HepG2 (cell line): ENCODE measurements around the gene SLC12A3. TPM values are rescaled to one million over a fixed set of nuclear protein-coding genes. Genes with fewer than 3 reads are reported as not detected.

Experiments
- DPF2 ChIP-seq: sonication (generic); formaldehyde crosslinking; IDR thresholded peaks from 2 replicates; pipeline ENCODE4 v1.4.0; 2020; ENCODE audit warnings: mild to moderate bottlenecking, low read depth, missing genetic modification reagents, borderline replicate concordance
- GPN1 ChIP-seq: sonication (generic); formaldehyde crosslinking; IDR thresholded peaks from 2 replicates; pipeline ENCODE4 v1.5.1; 2020; ENCODE audit warnings: missing genetic modification reagents, borderline replicate concordance
- IKZF4 ChIP-seq: sonication (generic); formaldehyde crosslinking; IDR thresholded peaks from 2 replicates; pipeline ENCODE4 v1.5.1; 2020; ENCODE audit warnings: borderline replicate concordance, mild to moderate bottlenecking, low read depth, missing genetic modification reagents; ENCODE audit errors: not compliant biosample characterization
- KDM5B ChIP-seq: sonication (generic); formaldehyde crosslinking; IDR thresholded peaks from 2 replicates; pipeline ENCODE4 v1.4.0; 2020; ENCODE audit warnings: missing genetic modification reagents, mild to moderate bottlenecking, borderline replicate concordance
- MEF2D ChIP-seq: sonication (generic); formaldehyde crosslinking; IDR thresholded peaks from 2 replicates; pipeline ENCODE4 v1.5.1; 2020; ENCODE audit warnings: mild to moderate bottlenecking, missing genetic modification reagents
- RXRB ChIP-seq: IDR thresholded peaks from 2 replicates; pipeline ENCODE4 v1.6.1; 2016; ENCODE audit warnings: borderline replicate concordance, missing genetic modification reagents, missing compliant biosample characterization
- STAT5B ChIP-seq: sonication (generic); formaldehyde crosslinking; IDR thresholded peaks from 2 replicates; pipeline ENCODE4 v1.4.0; 2020; ENCODE audit warnings: missing genetic modification reagents
- TAF1 ChIP-seq: sonication (generic); formaldehyde crosslinking; IDR thresholded peaks from 2 replicates; pipeline ENCODE4 v1.4.0; 2020; ENCODE audit warnings: missing genetic modification reagents
- ZNF335 ChIP-seq: sonication (generic); formaldehyde crosslinking; IDR thresholded peaks from 2 replicates; pipeline ENCODE4 v1.4.0; 2020; ENCODE audit warnings: missing genetic modification reagents
- ZNF781 ChIP-seq: sonication (generic); formaldehyde crosslinking; IDR thresholded peaks from 2 replicates; pipeline ENCODE4 v1.5.1; 2020; ENCODE audit warnings: borderline replicate concordance, mild to moderate bottlenecking, missing genetic modification reagents; ENCODE audit errors: not compliant biosample characterization
- polyA plus RNA-seq, 8 experiments: library from polyadenylated mRNA; depleted of rRNA in 3 of 8; stranded (reverse) in 7 of 8; unstranded in 1 of 8; fragments of >200 nt; fragmentation: Illumina TruSeq in 4 of 8; extraction: Trizol in 4 of 8; gene quantifications; 2 replicates each; pipeline versions ENCODE4 v1.2.1 to v1.2.3, GENCODE V29; 2011 to 2016; ENCODE audit warnings: low read depth in 4 of 8, missing spikeins in 1 of 8, mixed read lengths in 1 of 8; ENCODE audit not compliant: insufficient read depth in 1 of 8
- total RNA-seq, 5 experiments: library from RNA; depleted of rRNA; stranded (reverse); fragments of >200 nt; fragmentation: Illumina TruSeq; extraction: Trizol; gene quantifications; 2 replicates each; pipeline ENCODE4 v1.2.3, GENCODE V29; 2016; ENCODE audit warnings: low read depth in 1 of 5
- TF ChIP-seq, protein P1 (sequence below): sonication (generic); formaldehyde crosslinking; IDR thresholded peaks from 2 replicates; pipeline ENCODE4 v1.4.0; 2020; ENCODE audit warnings: mild to moderate bottlenecking, missing genetic modification reagents
- TF ChIP-seq, protein P2 (sequence below): sonication (generic); formaldehyde crosslinking; IDR thresholded peaks from 2 replicates; pipeline ENCODE4 v1.5.1; 2020; ENCODE audit warnings: missing genetic modification reagents, mild to moderate bottlenecking, borderline replicate concordance
- TF ChIP-seq, protein P3 (sequence below): sonication (generic); formaldehyde crosslinking; IDR thresholded peaks from 2 replicates; pipeline ENCODE4 v1.5.1; 2020; ENCODE audit warnings: mild to moderate bottlenecking, moderate library complexity, missing genetic modification reagents
- TF ChIP-seq, protein P4 (sequence below): IDR thresholded peaks from 2 replicates; pipeline ENCODE4 v1.6.1; 2016; ENCODE audit warnings: low read depth
- TF ChIP-seq, protein P5 (sequence below): IDR thresholded peaks from 2 replicates; pipeline ENCODE4 v1.6.1; 2016; ENCODE audit warnings: low read depth, borderline replicate concordance

SLC12A3 gene
- total and polyA plus RNA-seq, 2 of the 13 experiments (the other 11 are each of a cell fraction or from before 2014, with no cell fraction given), result 6.2 TPM; not detected in 1

DNA sequence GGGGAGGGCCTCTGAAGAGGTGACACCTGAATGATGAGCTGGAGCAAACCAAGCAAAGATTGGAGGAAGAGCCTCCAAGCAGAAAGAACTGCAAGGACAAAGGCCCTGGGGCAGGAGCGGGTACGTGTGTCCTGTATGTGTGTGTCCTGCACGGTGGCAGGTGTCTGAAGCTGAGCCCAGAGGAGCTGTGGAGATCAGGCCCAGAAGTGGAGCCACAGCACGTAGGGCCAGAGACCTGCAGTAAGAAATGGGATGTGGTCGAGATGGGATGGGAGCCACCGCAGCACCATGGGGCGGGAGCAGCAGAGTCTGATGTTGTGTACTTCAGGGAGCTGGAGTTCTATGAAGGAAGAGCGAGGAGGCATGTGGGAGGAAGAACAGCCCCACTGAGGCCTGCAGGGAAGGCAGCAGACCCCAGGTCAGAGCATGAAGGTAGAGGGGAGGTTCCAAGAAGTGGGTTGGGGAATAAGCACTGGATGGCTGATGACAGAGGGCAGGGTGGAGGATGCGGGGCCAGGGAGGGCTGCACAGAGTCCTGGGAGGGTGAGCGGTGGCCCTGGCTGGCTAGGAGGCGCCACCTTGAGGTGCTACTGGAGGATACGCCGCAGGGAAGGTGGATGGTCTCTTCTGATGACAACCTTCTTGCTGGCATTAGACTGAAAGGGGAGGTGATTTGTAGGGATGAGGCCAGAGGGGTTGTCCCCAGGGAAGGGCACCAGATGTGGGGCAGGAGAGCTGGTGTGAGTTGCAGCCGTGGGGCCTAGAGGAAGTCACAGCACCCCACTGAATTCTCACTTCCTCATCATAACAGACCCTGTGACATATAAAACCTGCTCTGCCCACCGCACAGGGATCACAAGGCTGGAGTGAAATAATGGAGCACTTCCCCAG lies 86.1 kb downstream of the SLC12A3 start (continued):
- TF ChIP-seq, protein P1, sequence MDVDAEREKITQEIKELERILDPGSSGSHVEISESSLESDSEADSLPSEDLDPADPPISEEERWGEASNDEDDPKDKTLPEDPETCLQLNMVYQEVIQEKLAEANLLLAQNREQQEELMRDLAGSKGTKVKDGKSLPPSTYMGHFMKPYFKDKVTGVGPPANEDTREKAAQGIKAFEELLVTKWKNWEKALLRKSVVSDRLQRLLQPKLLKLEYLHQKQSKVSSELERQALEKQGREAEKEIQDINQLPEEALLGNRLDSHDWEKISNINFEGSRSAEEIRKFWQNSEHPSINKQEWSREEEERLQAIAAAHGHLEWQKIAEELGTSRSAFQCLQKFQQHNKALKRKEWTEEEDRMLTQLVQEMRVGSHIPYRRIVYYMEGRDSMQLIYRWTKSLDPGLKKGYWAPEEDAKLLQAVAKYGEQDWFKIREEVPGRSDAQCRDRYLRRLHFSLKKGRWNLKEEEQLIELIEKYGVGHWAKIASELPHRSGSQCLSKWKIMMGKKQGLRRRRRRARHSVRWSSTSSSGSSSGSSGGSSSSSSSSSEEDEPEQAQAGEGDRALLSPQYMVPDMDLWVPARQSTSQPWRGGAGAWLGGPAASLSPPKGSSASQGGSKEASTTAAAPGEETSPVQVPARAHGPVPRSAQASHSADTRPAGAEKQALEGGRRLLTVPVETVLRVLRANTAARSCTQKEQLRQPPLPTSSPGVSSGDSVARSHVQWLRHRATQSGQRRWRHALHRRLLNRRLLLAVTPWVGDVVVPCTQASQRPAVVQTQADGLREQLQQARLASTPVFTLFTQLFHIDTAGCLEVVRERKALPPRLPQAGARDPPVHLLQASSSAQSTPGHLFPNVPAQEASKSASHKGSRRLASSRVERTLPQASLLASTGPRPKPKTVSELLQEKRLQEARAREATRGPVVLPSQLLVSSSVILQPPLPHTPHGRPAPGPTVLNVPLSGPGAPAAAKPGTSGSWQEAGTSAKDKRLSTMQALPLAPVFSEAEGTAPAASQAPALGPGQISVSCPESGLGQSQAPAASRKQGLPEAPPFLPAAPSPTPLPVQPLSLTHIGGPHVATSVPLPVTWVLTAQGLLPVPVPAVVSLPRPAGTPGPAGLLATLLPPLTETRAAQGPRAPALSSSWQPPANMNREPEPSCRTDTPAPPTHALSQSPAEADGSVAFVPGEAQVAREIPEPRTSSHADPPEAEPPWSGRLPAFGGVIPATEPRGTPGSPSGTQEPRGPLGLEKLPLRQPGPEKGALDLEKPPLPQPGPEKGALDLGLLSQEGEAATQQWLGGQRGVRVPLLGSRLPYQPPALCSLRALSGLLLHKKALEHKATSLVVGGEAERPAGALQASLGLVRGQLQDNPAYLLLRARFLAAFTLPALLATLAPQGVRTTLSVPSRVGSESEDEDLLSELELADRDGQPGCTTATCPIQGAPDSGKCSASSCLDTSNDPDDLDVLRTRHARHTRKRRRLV (CRISPR knock-in tag), result no peak
- TF ChIP-seq DPF2 (no peak), IKZF4 (peak; percentile 62), KDM5B (CRISPR knock-in tag) (peak; percentile 65; the same call in 1 of the 2 replicates), ZNF781 (CRISPR knock-in tag) (peak; percentile 54), RXRB (CRISPR knock-in tag) (peak; percentile 64; the same call in 1 of the 2 replicates), ZNF335 (CRISPR knock-in tag) (no peak), GPN1 (CRISPR knock-in tag) (0 out of 2 replicates have a peak, but pooled peaks have one; percentile 42), MEF2D (CRISPR knock-in tag) (no peak), TAF1 (no peak), STAT5B (CRISPR knock-in tag) (no peak)
- TF ChIP-seq, protein P2, sequence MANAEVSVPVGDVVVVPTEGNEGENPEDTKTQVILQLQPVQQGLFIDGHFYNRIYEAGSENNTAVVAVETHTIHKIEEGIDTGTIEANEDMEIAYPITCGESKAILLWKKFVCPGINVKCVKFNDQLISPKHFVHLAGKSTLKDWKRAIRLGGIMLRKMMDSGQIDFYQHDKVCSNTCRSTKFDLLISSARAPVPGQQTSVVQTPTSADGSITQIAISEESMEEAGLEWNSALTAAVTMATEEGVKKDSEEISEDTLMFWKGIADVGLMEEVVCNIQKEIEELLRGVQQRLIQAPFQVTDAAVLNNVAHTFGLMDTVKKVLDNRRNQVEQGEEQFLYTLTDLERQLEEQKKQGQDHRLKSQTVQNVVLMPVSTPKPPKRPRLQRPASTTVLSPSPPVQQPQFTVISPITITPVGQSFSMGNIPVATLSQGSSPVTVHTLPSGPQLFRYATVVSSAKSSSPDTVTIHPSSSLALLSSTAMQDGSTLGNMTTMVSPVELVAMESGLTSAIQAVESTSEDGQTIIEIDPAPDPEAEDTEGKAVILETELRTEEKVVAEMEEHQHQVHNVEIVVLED (CRISPR knock-in tag), result peak; percentile 31; the same call in 1 of the 2 replicates
- TF ChIP-seq, protein P3, sequence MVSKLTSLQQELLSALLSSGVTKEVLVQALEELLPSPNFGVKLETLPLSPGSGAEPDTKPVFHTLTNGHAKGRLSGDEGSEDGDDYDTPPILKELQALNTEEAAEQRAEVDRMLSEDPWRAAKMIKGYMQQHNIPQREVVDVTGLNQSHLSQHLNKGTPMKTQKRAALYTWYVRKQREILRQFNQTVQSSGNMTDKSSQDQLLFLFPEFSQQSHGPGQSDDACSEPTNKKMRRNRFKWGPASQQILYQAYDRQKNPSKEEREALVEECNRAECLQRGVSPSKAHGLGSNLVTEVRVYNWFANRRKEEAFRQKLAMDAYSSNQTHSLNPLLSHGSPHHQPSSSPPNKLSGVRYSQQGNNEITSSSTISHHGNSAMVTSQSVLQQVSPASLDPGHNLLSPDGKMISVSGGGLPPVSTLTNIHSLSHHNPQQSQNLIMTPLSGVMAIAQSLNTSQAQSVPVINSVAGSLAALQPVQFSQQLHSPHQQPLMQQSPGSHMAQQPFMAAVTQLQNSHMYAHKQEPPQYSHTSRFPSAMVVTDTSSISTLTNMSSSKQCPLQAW (CRISPR knock-in tag), result no peak
- TF ChIP-seq, protein P4, sequence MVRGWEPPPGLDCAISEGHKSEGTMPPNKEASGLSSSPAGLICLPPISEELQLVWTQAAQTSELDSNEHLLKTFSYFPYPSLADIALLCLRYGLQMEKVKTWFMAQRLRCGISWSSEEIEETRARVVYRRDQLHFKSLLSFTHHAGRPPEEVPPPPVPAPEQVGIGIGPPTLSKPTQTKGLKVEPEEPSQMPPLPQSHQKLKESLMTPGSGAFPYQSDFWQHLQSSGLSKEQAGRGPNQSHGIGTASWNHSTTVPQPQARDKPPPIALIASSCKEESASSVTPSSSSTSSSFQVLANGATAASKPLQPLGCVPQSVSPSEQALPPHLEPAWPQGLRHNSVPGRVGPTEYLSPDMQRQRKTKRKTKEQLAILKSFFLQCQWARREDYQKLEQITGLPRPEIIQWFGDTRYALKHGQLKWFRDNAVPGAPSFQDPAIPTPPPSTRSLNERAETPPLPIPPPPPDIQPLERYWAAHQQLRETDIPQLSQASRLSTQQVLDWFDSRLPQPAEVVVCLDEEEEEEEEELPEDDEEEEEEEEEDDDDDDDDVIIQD (CRISPR knock-in tag), result no peak
- TF ChIP-seq, protein P5, sequence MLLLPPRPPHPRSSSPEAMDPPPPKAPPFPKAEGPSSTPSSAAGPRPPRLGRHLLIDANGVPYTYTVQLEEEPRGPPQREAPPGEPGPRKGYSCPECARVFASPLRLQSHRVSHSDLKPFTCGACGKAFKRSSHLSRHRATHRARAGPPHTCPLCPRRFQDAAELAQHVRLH (CRISPR knock-in tag), result peak; percentile 60; the same call in 1 of the 2 replicates
